ENCODE measurements around the gene MARK2. TPM values are rescaled to one million over a fixed set of nuclear protein-coding genes. Genes with fewer than 3 reads are reported as not detected.
A peak's percentile ranks its signal among the peaks of the same experiment; 100 is the strongest.

MARK2 gene
- total and polyA plus RNA-seq, 2 donors = 13.1 to 21.6 TPM

DNA sequence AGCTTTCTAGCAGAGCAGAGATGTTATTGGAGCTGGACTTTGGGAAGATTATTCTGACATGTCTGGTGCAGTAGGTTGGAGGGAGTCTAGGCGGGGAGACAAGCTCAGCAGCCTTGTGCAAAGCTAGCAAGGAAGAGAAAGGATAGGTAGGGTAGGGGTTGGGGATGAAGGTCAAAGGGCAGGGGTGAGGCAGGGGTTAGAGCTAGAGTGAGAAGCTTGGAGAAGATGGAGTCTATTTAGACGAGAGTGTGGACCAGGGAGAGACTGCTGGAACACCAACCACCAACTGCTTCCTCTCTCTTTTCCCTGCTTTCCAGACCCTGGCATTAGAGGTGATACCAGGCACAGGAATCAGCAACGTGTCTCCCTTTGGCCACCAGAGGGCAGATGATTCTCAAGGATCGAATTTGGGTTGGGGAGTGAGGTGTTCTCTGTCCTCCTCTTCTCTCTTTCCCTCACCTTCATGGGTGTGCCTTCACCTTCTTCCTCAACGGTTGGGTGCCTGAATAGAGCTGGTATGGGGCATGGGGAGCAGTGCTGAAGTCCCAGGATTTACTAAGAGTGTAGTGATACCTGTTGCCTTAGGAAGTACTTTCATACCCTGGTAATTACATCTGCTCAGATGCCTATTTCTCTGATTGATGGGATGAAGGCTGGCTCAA is 1.8 kb upstream of the MARK2 start:
- 14% methylated on average over 5 of the region's 5 CpGs for WGBS
- H3K4me3 ChIP-seq (ENCODE audit: low read depth, low read length) = no peak overlapping the region
- peak; percentile 67 for DNase-seq (ENCODE audit: extremely low spot score)

DNA sequence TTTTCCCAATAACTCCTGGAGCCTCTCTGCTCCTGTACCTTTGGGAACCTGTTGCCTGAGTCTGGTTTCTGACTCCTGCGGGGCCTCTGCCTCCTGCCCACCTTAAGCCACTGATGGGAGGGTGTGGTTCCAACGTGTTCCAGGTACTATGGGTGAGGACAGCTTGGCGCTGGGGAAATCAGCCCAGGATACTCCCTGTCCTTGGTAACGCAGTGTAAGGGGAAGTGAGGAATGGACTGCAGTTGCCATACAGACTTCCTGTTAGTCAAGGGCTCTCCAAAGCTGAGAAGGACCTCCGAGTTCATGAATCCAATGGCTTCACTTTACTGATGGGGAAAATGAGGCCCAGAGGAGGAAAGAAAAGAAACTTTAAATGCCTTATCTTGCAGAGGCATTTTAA is 1.2 kb upstream of the MARK2 start:
- WGBS = 48% methylated on average over 5 of the region's 5 CpGs
- Histone ChIP-seq H3K36me3 (ENCODE audit: insufficient read depth) (no peaks in the 10 kb centered on the region), H3K4me1 (ENCODE audit: insufficient read depth) (no peaks in the 10 kb centered on the region), H3K27ac (ENCODE audit: low read depth) (no peak overlapping the region), H3K4me3 (ENCODE audit: low read depth, low read length) (no peak overlapping the region)
- DNase-seq (ENCODE audit: extremely low spot score) = no peak

More for the DNA sequence above, 1.8 kb upstream of the MARK2 start:
- Histone ChIP-seq H3K4me1 (ENCODE audit: insufficient read depth) (no peaks in the 10 kb centered on the region), H3K36me3 (ENCODE audit: insufficient read depth) (no peaks in the 10 kb centered on the region), H3K27ac (ENCODE audit: low read depth) (no peak overlapping the region)

DNA sequence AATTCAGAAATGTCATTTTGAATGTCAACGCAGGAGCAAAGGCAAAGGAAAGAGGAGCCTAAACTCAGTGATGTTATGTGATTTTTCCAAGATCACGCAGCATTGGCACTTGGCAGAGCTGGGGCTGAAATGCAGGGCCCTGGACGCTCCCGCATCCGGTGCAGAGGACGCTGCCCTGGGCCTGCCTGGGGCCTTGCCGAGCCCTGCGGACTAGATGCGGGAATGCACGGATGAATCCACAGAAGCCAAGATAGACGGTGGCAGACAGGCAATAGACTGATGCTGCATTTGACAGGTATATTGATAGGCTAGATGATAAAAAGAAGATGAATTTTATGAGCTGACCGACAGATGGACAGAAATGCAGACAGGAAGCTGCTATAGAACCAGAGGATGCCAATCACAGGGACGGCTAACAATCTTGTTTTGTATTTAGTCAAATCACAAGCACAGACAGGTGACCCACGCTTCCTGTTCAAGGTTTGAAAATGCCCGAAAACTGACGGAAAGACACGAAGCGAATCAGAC is 696 bp upstream of the MARK2 start:
- WGBS = 30% methylated on average over 18 of the region's 18 CpGs
- H3K27ac ChIP-seq (ENCODE audit: low read depth) = no peak overlapping the region

DNA sequence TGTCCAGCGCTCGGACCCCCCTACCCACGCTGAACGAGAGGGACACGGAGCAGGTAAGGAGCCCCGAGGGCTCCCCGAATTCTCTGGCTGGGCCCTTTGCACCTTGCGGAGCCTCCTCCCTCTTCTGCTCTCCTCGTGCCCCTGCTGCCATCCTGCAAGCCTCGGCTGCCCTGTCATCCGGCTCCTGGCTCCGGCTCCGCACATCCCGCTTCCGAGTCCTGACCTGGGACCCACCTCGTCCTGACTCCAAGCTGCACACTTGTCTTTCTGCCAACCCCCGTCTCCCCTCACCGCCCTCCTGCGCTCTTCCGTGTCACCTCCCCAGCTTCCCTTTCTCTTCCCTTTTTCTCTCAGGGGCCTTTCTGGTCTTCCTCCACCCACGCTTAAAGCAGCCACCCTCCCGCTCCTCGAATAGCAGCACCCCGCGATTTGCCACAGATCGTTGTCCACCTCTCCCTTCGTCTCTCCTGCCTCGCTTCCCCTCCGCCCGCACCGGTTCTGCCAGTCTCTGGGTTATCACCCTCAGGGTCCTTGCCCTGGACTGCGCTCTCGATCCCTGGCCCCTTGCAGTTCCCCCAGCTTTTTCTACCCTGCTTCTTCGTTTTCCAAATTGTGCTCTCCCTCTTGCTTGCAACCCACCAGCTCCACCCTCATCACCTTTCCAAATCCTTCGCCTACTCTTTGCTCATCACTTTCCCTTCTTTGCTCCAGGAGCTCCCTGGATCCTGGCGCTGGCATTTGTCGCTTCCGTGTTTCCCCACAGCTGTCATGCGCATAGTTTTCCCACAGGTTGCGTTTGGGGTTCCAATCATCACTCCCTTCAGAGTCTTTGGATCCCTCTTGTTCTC is 822 bp downstream of the MARK2 start:
- Histone ChIP-seq H3K27ac (ENCODE audit: low read depth) (peak overlapping the region; percentile 15), H3K36me3 (ENCODE audit: insufficient read depth) (no peaks in the 10 kb centered on the region), H3K4me1 (ENCODE audit: insufficient read depth) (no peaks in the 10 kb centered on the region), H3K4me3 (ENCODE audit: low read depth, low read length) (peak overlapping the region; percentile 89)
- WGBS = 2% methylated on average over 40 of the region's 40 CpGs
- DNase-seq (ENCODE audit: extremely low spot score) = no peak

More for the DNA sequence above, 696 bp upstream of the MARK2 start:
- H3K4me3 ChIP-seq (ENCODE audit: low read depth, low read length) = no peak overlapping the region
- H3K4me1 ChIP-seq (ENCODE audit: insufficient read depth) = no peaks in the 10 kb centered on the region
- H3K36me3 ChIP-seq (ENCODE audit: insufficient read depth) = no peaks in the 10 kb centered on the region
- DNase-seq (ENCODE audit: extremely low spot score) = no peak

DNA sequence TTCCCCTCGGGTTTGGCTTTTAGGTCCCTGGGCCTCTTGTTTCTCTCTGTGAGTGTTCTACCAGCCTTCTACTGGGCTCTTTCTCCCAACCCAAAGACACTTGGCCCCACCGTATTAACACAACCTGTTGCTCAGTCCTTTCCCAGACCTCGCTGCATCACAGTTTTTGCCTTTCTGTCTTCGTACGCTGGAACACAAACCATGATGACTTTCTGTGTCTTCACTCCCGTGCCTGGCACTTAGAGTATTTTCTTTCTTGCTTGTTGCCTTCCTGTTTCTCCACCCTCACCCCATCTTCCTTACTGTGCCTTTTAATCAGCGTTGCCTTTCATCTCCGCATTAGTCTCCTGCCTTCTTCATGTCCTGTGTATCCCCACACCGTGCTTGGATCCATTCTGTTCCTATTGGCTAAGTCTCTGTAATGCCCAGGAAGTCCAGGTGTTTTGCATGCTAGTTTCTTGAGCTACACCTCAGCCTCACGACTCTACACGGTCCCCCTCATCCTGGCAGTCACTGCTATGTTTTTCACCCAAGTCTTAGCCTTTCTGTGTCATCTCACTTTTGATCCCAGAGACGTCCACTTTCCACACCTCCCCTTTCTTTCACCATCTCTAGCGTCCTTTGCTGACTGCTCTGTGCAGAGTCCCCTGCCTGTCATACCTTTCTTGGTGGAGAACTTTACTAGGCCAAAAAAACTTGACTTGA is 1.6 kb downstream of the MARK2 start:
- Histone ChIP-seq H3K4me3 (ENCODE audit: low read depth, low read length) (peak overlapping the region; percentile 89), H3K27ac (ENCODE audit: low read depth) (no peak overlapping the region), H3K36me3 (ENCODE audit: insufficient read depth) (no peaks in the 10 kb centered on the region), H3K4me1 (ENCODE audit: insufficient read depth) (peaks cover 2% of the 10 kb centered on the region)
- no peak for DNase-seq (ENCODE audit: extremely low spot score)
- 6% methylated on average over 13 of the region's 13 CpGs for WGBS

DNA sequence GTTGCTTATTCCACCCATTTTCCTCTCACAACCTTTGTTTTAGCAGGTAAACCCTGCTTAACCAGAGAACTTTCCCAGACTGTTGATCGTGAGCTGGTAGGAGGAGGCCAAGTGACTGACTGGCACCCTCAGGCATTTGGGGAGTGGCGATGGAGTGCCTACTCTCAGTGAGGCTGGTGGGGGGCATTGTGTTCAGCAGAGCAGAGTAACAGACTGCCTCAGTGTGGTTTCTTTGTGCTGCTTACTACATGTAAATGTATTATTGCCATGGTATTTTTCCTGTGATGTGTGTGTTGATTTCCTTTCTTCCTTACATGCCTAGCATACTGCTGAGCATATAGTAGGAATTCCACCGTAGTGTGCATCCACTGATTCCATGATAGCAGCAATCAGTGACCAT is 2.6 kb downstream of the MARK2 start:
- WGBS = 23% methylated on average over 3 of the region's 3 CpGs
- H3K27ac ChIP-seq (ENCODE audit: low read depth) = peak overlapping the region; percentile 3
- no peak overlapping the region for H3K4me3 ChIP-seq (ENCODE audit: low read depth, low read length)
- peak; percentile 54 for DNase-seq (ENCODE audit: extremely low spot score)
- H3K36me3 ChIP-seq (ENCODE audit: insufficient read depth) = no peaks in the 10 kb centered on the region
- H3K4me1 ChIP-seq (ENCODE audit: insufficient read depth) = peaks cover 2% of the 10 kb centered on the region

DNA sequence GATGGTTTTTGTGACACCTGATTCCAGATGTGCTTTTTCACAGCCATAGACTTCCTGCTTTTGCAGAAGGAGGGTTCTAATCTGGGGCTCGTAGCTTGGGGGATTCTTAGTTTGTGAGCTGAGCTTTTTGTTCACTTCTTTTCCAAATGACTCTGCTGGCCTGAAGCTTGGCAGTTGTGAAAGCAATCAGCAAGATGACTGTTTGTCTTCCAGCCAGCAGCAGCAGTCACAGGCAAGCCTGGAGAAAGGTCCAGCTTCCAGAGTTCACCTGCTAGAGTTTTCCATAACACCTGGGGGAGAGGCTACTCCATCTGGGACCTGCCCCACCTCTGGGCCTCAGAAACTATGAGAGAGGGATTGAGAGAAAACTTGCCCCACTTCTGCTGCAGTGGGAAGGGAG is 4.1 kb downstream of the MARK2 start:
- H3K4me1 ChIP-seq (ENCODE audit: insufficient read depth) = peaks cover 2% of the 10 kb centered on the region
- WGBS = 43% methylated on average over 1 of the region's 1 CpG

DNA sequence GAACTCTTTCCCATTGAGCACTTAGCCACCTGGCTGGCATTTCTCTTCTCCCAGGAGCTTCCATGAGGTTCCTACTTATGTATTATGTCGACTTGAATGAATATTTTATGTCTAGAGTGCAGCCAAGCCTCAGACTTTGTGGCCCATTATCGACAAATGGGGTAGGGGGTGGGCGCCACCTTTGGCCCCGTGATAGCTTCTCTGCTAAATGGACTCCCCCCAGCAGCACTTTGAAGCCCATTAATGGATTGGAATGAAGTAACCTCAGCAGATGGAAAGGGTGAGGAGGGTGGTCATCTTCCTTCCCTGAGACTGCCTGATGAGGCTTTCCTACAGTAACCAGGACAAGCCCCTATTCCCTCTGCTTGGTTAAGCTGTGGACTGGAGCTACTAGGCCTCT is 5.9 kb downstream of the MARK2 start:
- no peak overlapping the region for H3K27ac ChIP-seq (ENCODE audit: low read depth)
- DNase-seq (ENCODE audit: extremely low spot score) = no peak
- no peaks in the 10 kb centered on the region for H3K36me3 ChIP-seq (ENCODE audit: insufficient read depth)
- 87% methylated on average over 4 of the region's 4 CpGs for WGBS
- H3K4me3 ChIP-seq (ENCODE audit: low read depth, low read length) = no peak overlapping the region
- H3K4me1 ChIP-seq (ENCODE audit: insufficient read depth) = peaks cover 2% of the 10 kb centered on the region

More for the DNA sequence above, 4.1 kb downstream of the MARK2 start:
- H3K36me3 ChIP-seq (ENCODE audit: insufficient read depth) = no peaks in the 10 kb centered on the region
- DNase-seq (ENCODE audit: extremely low spot score) = no peak
- no peak overlapping the region for H3K4me3 ChIP-seq (ENCODE audit: low read depth, low read length)
- no peak overlapping the region for H3K27ac ChIP-seq (ENCODE audit: low read depth)

DNA sequence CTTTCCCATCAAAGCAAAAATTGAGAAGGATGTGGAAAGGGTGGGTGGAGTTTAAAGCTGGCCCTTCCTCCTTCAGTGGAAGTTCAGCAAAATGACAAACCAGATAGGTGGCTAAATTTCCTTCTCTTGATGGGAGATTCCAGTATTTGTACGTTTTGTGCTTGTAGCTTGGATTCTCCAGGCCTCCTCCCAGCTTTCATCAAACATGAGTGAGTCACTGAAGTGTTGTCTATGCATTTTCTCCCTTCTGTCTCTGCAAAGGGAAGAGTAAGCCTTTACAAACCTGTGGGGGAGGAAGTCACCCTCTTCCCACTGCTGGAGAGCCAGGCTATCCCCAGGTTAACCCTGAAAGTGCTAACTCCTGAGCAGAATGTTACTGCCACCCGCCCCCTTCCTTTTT is 6.4 kb downstream of the MARK2 start:
- Histone ChIP-seq H3K36me3 (ENCODE audit: insufficient read depth) (no peaks in the 10 kb centered on the region), H3K4me3 (ENCODE audit: low read depth, low read length) (no peak overlapping the region), H3K4me1 (ENCODE audit: insufficient read depth) (peaks cover 2% of the 10 kb centered on the region), H3K27ac (ENCODE audit: low read depth) (no peak overlapping the region)
- 43% methylated on average over 2 of the region's 2 CpGs for WGBS
- DNase-seq (ENCODE audit: extremely low spot score) = no peak

DNA sequence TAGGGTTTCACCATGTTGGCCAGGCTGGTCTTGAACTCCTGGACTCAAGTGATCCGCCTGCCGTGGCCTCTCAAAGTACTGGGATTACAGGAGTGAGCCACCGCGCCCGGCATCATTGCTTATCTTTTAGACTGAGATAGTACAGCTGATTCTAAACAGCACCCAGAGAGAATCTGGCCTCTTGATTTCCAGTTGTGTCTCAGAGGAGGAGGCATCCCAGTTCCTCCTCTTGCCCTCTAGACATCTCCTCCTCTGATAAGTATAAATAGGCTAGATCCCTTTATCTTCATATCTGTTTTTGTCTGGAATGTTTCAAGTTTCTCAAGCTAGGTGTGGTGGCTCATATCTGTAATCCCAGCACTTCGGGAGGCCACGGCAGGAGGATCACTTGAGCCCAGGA is 7.0 kb downstream of the MARK2 start:
- H3K36me3 ChIP-seq (ENCODE audit: insufficient read depth) = no peaks in the 10 kb centered on the region
- H3K27ac ChIP-seq (ENCODE audit: low read depth) = no peak overlapping the region
- no peak overlapping the region for H3K4me3 ChIP-seq (ENCODE audit: low read depth, low read length)
- 60% methylated on average over 7 of the region's 7 CpGs for WGBS
- DNase-seq (ENCODE audit: extremely low spot score) = no peak
- H3K4me1 ChIP-seq (ENCODE audit: insufficient read depth) = peaks cover 2% of the 10 kb centered on the region

DNA sequence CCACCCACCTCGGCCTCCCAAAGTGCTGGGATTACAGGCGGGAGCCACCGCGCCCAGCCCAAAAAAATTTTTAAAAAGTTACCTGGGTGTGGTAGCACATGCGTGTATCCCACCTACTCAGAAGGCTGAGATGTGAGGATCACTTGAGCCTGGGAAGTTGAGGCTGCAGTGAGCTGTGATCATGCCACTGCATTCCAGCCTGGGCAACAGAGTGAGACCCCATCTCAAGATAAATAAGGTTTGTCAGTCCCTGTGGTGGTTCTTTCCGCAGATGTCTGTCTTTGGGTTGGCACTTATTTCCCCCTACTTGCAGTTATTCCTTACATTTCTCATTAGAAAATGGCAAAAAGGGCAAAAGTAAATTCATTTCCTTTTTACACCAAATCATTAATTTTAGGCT is 8.0 kb downstream of the MARK2 start:
- DNase-seq (ENCODE audit: extremely low spot score) = no peak
- Histone ChIP-seq H3K4me1 (ENCODE audit: insufficient read depth) (peaks cover 2% of the 10 kb centered on the region), H3K27ac (ENCODE audit: low read depth) (no peak overlapping the region)

DNA sequence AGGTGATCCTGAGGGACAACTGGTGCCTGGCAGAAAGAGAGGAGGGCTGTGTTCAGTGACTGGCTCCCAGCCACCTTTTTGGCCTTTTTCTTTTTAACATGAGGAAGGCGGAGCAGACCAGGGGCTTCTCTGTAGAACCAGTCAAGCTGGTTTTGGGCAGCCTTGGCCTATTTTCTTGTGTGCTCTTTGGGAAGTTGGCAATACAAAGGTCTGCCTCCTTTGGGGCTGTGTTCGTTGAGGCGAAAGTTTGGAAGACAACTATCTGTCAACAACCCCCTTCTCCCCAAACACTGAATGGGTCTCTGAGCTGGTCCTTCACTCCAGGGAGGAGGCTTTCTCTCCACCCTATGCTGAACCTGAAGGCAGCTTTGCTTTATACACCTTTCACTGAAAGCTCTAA is 8.5 kb downstream of the MARK2 start:
- H3K4me1 ChIP-seq (ENCODE audit: insufficient read depth) = peaks cover 2% of the 10 kb centered on the region
- H3K27ac ChIP-seq (ENCODE audit: low read depth) = peak overlapping the region; percentile 33
- H3K36me3 ChIP-seq (ENCODE audit: insufficient read depth) = no peaks in the 10 kb centered on the region
- WGBS = 69% methylated on average over 3 of the region's 3 CpGs
- DNase-seq (ENCODE audit: extremely low spot score) = peak; percentile 64
- H3K4me3 ChIP-seq (ENCODE audit: low read depth, low read length) = no peak overlapping the region

More for the DNA sequence above, 8.0 kb downstream of the MARK2 start:
- H3K4me3 ChIP-seq (ENCODE audit: low read depth, low read length) = no peak overlapping the region
- 96% methylated on average over 6 of the region's 6 CpGs for WGBS
- H3K36me3 ChIP-seq (ENCODE audit: insufficient read depth) = no peaks in the 10 kb centered on the region

DNA sequence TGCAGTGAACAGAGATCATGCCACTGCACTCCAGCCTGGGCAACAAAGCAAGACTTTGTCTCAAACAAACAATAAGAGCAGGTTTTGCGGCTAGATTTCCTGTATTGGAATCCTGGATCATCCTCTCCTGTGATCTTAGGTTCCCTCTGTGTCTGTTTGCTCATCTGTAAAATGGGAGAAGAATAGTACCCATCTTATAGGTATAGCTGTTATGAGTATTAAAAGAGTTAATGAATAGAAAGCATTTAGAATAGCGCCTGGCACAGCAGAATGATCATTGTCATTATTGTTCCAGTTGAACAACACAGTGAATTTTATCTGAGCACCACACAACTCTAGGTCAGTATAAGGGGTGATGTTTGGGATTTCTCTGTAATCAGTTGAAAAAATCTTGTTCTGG is 10.8 kb downstream of the MARK2 start:
- Histone ChIP-seq H3K4me1 (ENCODE audit: insufficient read depth) (peaks cover 2% of the 10 kb centered on the region), H3K27ac (ENCODE audit: low read depth) (no peak overlapping the region), H3K36me3 (ENCODE audit: insufficient read depth) (no peaks in the 10 kb centered on the region), H3K4me3 (ENCODE audit: low read depth, low read length) (no peak overlapping the region)
- 88% methylated on average over 2 of the region's 2 CpGs for WGBS
- DNase-seq (ENCODE audit: extremely low spot score) = no peak

Data from urinary bladder (tissue), 4 donors.